Neural crest cell (in vitro differentiated cells): Measurements from ENCODE around the gene GPC6. TPM values are rescaled to one million over a fixed set of nuclear protein-coding genes. Genes with fewer than 3 reads are reported as not detected.

Experiments
- DNase-seq: peaks from one replicate; pipeline ENCODE4 v3.0.0; 2021; ENCODE audit warnings: low read depth, mixed read lengths, low spot score
- H3K27ac Mint-ChIP-seq: one replicate; pipeline ENCODE4 v1.8.0; 2021; ENCODE audit warnings: mild to moderate bottlenecking, mixed read lengths; ENCODE audit not compliant: unreplicated experiment
- H3K27me3 Mint-ChIP-seq: 2 replicates; pipeline ENCODE4 v1.8.0; 2021; ENCODE audit warnings: low read depth, mild to moderate bottlenecking, mixed read lengths
- H3K36me3 Mint-ChIP-seq: 2 replicates; pipeline ENCODE4 v1.8.0; 2021; ENCODE audit warnings: low read depth, mild to moderate bottlenecking, mixed read lengths
- H3K4me1 Mint-ChIP-seq: 2 replicates; pipeline ENCODE4 v1.8.0; 2021; ENCODE audit warnings: mixed read lengths
- H3K4me3 Mint-ChIP-seq: one replicate; pipeline ENCODE4 v1.8.0; 2021; ENCODE audit warnings: mild to moderate bottlenecking, mixed read lengths
- H3K9me3 Mint-ChIP-seq: 2 replicates; pipeline ENCODE4 v1.8.0; 2021; ENCODE audit warnings: mixed read lengths
- CTCF ChIP-seq: fragments of 200-600 bp; sonication (generic); conservative IDR thresholded peaks from 2 replicates; pipeline ENCODE4 v1.5.0; 2021; ENCODE audit warnings: antibody characterized with exemption, mild to moderate bottlenecking
- total RNA-seq: library from RNA; stranded (reverse); gene quantifications from 2 replicates; pipeline ENCODE4 v1.2.1, GENCODE V29; 2021

The GPC6 gene
- total RNA-seq, 1 donor from 2014 or later, result 13.4 TPM

GRCh38 chr13:94175076-94175475 is 948.5 kb downstream of the GPC6 start:
- TF ChIP-seq CTCF, result no peak
- Mint-ChIP-seq H3K9me3 (peaks cover 4% of the 10 kb centered on the region), H3K27me3 (no peaks in the 10 kb centered on the region), H3K4me1 (peaks cover 8% of the 10 kb centered on the region), H3K36me3 (no peaks in the 10 kb centered on the region), H3K27ac (no peak overlapping the region), H3K4me3 (no peak overlapping the region)
- DNase-seq, result no peak

- H3K9me3 Mint-ChIP-seq, result peaks cover 4% of the 10 kb centered on the region
- no peak overlapping the region for H3K4me3 Mint-ChIP-seq
- TF ChIP-seq CTCF, result no peak
- H3K27me3 Mint-ChIP-seq, result no peaks in the 10 kb centered on the region
- DNase-seq, result no peak
- no peaks in the 10 kb centered on the region for H3K4me1 Mint-ChIP-seq
- H3K36me3 Mint-ChIP-seq, result no peaks in the 10 kb centered on the region
- H3K27ac Mint-ChIP-seq, result no peak overlapping the region
Observed at GRCh38 chr13:94176561-94176960, 950.0 kb downstream of the GPC6 start.

GRCh38 chr13:94177041-94177440 is 950.4 kb downstream of the GPC6 start:
- H3K9me3 Mint-ChIP-seq, result peaks cover under 1% of the 10 kb centered on the region
- TF ChIP-seq CTCF, result no peak

GRCh38 chr13:94178625-94179244 is 952.1 kb downstream of the GPC6 start:
- peaks cover 3% of the 10 kb centered on the region for H3K36me3 Mint-ChIP-seq
- no peak for TF ChIP-seq CTCF
- H3K27me3 Mint-ChIP-seq, result no peaks in the 10 kb centered on the region
- H3K4me3 Mint-ChIP-seq, result no peak overlapping the region
- no peak overlapping the region for H3K27ac Mint-ChIP-seq
- H3K9me3 Mint-ChIP-seq, result no peaks in the 10 kb centered on the region
- DNase-seq, result no peak
- H3K4me1 Mint-ChIP-seq, result no peaks in the 10 kb centered on the region

More at GRCh38 chr13:94177041-94177440, 950.4 kb downstream of the GPC6 start:
- Mint-ChIP-seq H3K36me3 (no peaks in the 10 kb centered on the region), H3K4me3 (no peak overlapping the region), H3K27ac (no peak overlapping the region), H3K4me1 (no peaks in the 10 kb centered on the region), H3K27me3 (no peaks in the 10 kb centered on the region)
- DNase-seq, result no peak

GRCh38 chr13:94181461-94182107 is 955.0 kb downstream of the GPC6 start:
- H3K4me1 Mint-ChIP-seq, result no peaks in the 10 kb centered on the region
- no peak overlapping the region for H3K4me3 Mint-ChIP-seq
- no peak for DNase-seq
- no peaks in the 10 kb centered on the region for H3K27me3 Mint-ChIP-seq
- H3K36me3 Mint-ChIP-seq, result peaks cover 8% of the 10 kb centered on the region
- H3K9me3 Mint-ChIP-seq, result peaks cover 8% of the 10 kb centered on the region
- H3K27ac Mint-ChIP-seq, result no peak overlapping the region
- TF ChIP-seq CTCF, result no peak
